ENCODE data around the gene IL5.

Gene IL5

GRCh38 chr5:132504746-132505145, 38.6 kb downstream of the IL5 start:
- no peaks in the 10 kb centered on the region for H3F3A ChIP-seq (ENCODE audit: control insufficient read depth, insufficient read depth)
- no peaks in the 10 kb centered on the region for H3K36me3 ChIP-seq (ENCODE audit: control insufficient read depth, low read length)
- no peak overlapping the region for H3K4me3 ChIP-seq (ENCODE audit: low read length)
- TF ChIP-seq EZH2phosphoT487 (IDR thresholded peaks at IDR 0.05; ENCODE audit: borderline replicate concordance, low read length), result no peak
- TF ChIP-seq CTCF (IDR thresholded peaks at IDR 0.05; ENCODE audit: low read depth, low read length, poor library complexity, severe bottlenecking), result no peak
- no peak overlapping the region for H3K27ac ChIP-seq (ENCODE audit: low read depth, low read length)
- no peaks in the 10 kb centered on the region for H3K9me3 ChIP-seq (ENCODE audit: control insufficient read depth, insufficient read depth, low read length)
- H3K79me2 ChIP-seq (ENCODE audit: control insufficient read depth, low read length), result no peaks in the 10 kb centered on the region
- peaks cover 11% of the 10 kb centered on the region; the same call in 1 of the 2 replicates for H3K27me3 ChIP-seq (ENCODE audit: control insufficient read depth, low read length)
- no peak overlapping the region for H3K4me2 ChIP-seq (ENCODE audit: low read length)
- peaks cover 7% of the 10 kb centered on the region for H3K4me1 ChIP-seq (ENCODE audit: control insufficient read depth, low read length)
- H4K20me1 ChIP-seq (ENCODE audit: control insufficient read depth, insufficient read depth, low read depth, low read length), result no peaks in the 10 kb centered on the region; the same call in 1 of the 2 replicates
- H3K9me2 ChIP-seq (replicated peaks; ENCODE audit: control insufficient read depth, low read length), result no peaks in the 10 kb centered on the region

- Histone ChIP-seq H3K4me2 (ENCODE audit: low read length) (no peak overlapping the region), H3K4me1 (ENCODE audit: control insufficient read depth, low read length) (peaks cover 7% of the 10 kb centered on the region), H3K9me3 (ENCODE audit: control insufficient read depth, insufficient read depth, low read length) (no peaks in the 10 kb centered on the region), H3K4me3 (ENCODE audit: low read length) (no peak overlapping the region), H3K27me3 (ENCODE audit: control insufficient read depth, low read length) (peaks cover 7% of the 10 kb centered on the region; the same call in 1 of the 2 replicates), H3F3A (ENCODE audit: control insufficient read depth, insufficient read depth) (no peaks in the 10 kb centered on the region), H3K27ac (ENCODE audit: low read depth, low read length) (no peak overlapping the region), H3K79me2 (ENCODE audit: control insufficient read depth, low read length) (no peaks in the 10 kb centered on the region), H3K9me2 (replicated peaks; ENCODE audit: control insufficient read depth, low read length) (no peaks in the 10 kb centered on the region), H4K20me1 (ENCODE audit: control insufficient read depth, insufficient read depth, low read depth, low read length) (no peaks in the 10 kb centered on the region; the same call in 1 of the 2 replicates), H3K36me3 (ENCODE audit: control insufficient read depth, low read length) (no peaks in the 10 kb centered on the region)
- TF ChIP-seq EZH2phosphoT487 (IDR thresholded peaks at IDR 0.05; ENCODE audit: borderline replicate concordance, low read length), result no peak
- TF ChIP-seq CTCF (IDR thresholded peaks at IDR 0.05; ENCODE audit: low read depth, low read length, poor library complexity, severe bottlenecking), result no peak
These were observed 40.1 kb downstream of the IL5 start for GRCh38 chr5:132503244-132503643.

- no peaks in the 10 kb centered on the region for H3F3A ChIP-seq (ENCODE audit: control insufficient read depth, insufficient read depth)
- H3K9me3 ChIP-seq (ENCODE audit: control insufficient read depth, insufficient read depth, low read length), result no peaks in the 10 kb centered on the region
- H3K4me2 ChIP-seq (ENCODE audit: low read length), result no peak overlapping the region
- no peaks in the 10 kb centered on the region for H3K9me2 ChIP-seq (replicated peaks; ENCODE audit: control insufficient read depth, low read length)
- no peaks in the 10 kb centered on the region; the same call in 1 of the 2 replicates for H4K20me1 ChIP-seq (ENCODE audit: control insufficient read depth, insufficient read depth, low read depth, low read length)
- peaks cover 7% of the 10 kb centered on the region for H3K4me1 ChIP-seq (ENCODE audit: control insufficient read depth, low read length)
- H3K4me3 ChIP-seq (ENCODE audit: low read length), result no peak overlapping the region
- H3K36me3 ChIP-seq (ENCODE audit: control insufficient read depth, low read length), result no peaks in the 10 kb centered on the region
- no peak overlapping the region for H3K27ac ChIP-seq (ENCODE audit: low read depth, low read length)
- H3K79me2 ChIP-seq (ENCODE audit: control insufficient read depth, low read length), result no peaks in the 10 kb centered on the region
- TF ChIP-seq CTCF (IDR thresholded peaks at IDR 0.05; ENCODE audit: low read depth, low read length, poor library complexity, severe bottlenecking) (no peak), EZH2phosphoT487 (IDR thresholded peaks at IDR 0.05; ENCODE audit: borderline replicate concordance, low read length) (no peak)
- H3K27me3 ChIP-seq (ENCODE audit: control insufficient read depth, low read length), result peaks cover 11% of the 10 kb centered on the region
These were observed 41.1 kb downstream of the IL5 start for GRCh38 chr5:132501961-132502931.
